Common myeloid progenitor, CD34-positive (primary cell): ENCODE data around the gene CBFA2T3.

ENCODE experiments used
- CTCF ChIA-PET: fragments of 350-600 bp; sonication (Branson Sonifier 250); formaldehyde crosslinking; loops from one replicate; lab custom pipeline; 2021; ENCODE audit warnings: antibody characterized with exemption; lab: Charles Lee
- POLR2A ChIA-PET: fragments of 350-600 bp; sonication (Branson Sonifier 250); formaldehyde crosslinking; loops from one replicate; lab custom pipeline; 2021; ENCODE audit warnings: antibody characterized with exemption; lab: Charles Lee
- DNase-seq, 3 donors: peaks; one replicate each; pipeline versions ENCODE4 v3.0.0 to v3.0.0-alpha.2; 2013
- H3K27ac ChIP-seq, 2 experiments: 1 replicate in 1 of 2; 2 replicates in 1 of 2; pipeline ENCODE4 v1.7.0; 2013; ENCODE audit warnings: inconsistent platforms in 2 of 2, low read length in 2 of 2, mild to moderate bottlenecking in 2 of 2, low read depth in 1 of 2, moderate library complexity in 1 of 2; ENCODE audit not compliant: severe bottlenecking in 2 of 2, insufficient read depth in 1 of 2, poor library complexity in 1 of 2
- H3K27me3 ChIP-seq, 5 experiments: replicated peaks in 2 of 5; 1 replicate in 3 of 5; 2 replicates in 2 of 5; pipeline versions ENCODE4 v1.6.1 to v1.7.0; 2013; ENCODE audit warnings: low read length in 4 of 5, mild to moderate bottlenecking in 2 of 5, moderate library complexity in 2 of 5, inconsistent platforms in 1 of 5; ENCODE audit not compliant: insufficient read depth in 5 of 5, control insufficient read depth in 4 of 5
- H3K36me3 ChIP-seq, 4 experiments: 1 replicate in 2 of 4; 2 replicates in 2 of 4; pipeline versions ENCODE4 v1.6.1 to v1.7.0; 2013; ENCODE audit warnings: low read length in 3 of 4, control low read depth in 1 of 4, mild to moderate bottlenecking in 1 of 4; ENCODE audit not compliant: control insufficient read depth in 4 of 4, insufficient read depth in 4 of 4
- H3K4me1 ChIP-seq, 4 experiments: 1 replicate in 3 of 4; 2 replicates in 1 of 4; pipeline versions ENCODE4 v1.6.1 to v1.7.1; 2013; ENCODE audit warnings: low read length in 3 of 4, mild to moderate bottlenecking in 3 of 4, control low read depth in 1 of 4, inconsistent platforms in 1 of 4, moderate library complexity in 1 of 4; ENCODE audit not compliant: control insufficient read depth in 4 of 4, insufficient read depth in 4 of 4; ENCODE audit errors: control extremely low read depth in 1 of 4
- H3K4me3 ChIP-seq, 7 experiments: 1 replicate in 4 of 7; 2 replicates in 3 of 7; pipeline versions ENCODE4 v1.5.1 to v1.7.0; 2013; ENCODE audit warnings: mild to moderate bottlenecking in 7 of 7, low read length in 6 of 7, moderate library complexity in 6 of 7, inconsistent platforms in 2 of 7, low read depth in 2 of 7, control low read depth in 1 of 7; ENCODE audit not compliant: insufficient read depth in 4 of 7, control insufficient read depth in 1 of 7; ENCODE audit errors: extremely low read depth in 1 of 7
- H3K9me3 ChIP-seq, 5 experiments: 1 replicate in 4 of 5; 2 replicates in 1 of 5; pipeline versions ENCODE4 v1.6.1 to v1.7.1; 2013; ENCODE audit warnings: low read length in 4 of 5, mild to moderate bottlenecking in 2 of 5, inconsistent platforms in 1 of 5, low read depth in 1 of 5, moderate library complexity in 1 of 5; ENCODE audit not compliant: control insufficient read depth in 4 of 5, insufficient read depth in 2 of 5; ENCODE audit errors: control extremely low read depth in 1 of 5
- WGBS: methylation state at CpG from one replicate; pipeline ENCODE4 v1.1.5; 2013; ENCODE audit not compliant: insufficient coverage; 5-methylcytosine and 5-hydroxymethylcytosine counted together

Gene CBFA2T3

GRCh38 chr16:88888461-88889387 lies 88.3 kb downstream of the CBFA2T3 start:
- DNase-seq: peak; percentile 16 to 65 (median 46)
- ChIA-PET POLR2A (no interaction called here), CTCF (no interaction called here)
- no peaks in the 10 kb centered on the region for H3K27me3 ChIP-seq
- H3K9me3 ChIP-seq: peaks cover 0 to 13% (median 7%) of the 10 kb centered on the region in 5 experiments
- no peak overlapping the region for H3K27ac ChIP-seq
- H3K36me3 ChIP-seq: peaks cover 14 to 95% (median 79%) of the 10 kb centered on the region in 4 experiments
- no peak overlapping the region for H3K4me3 ChIP-seq
- 83% methylated on average over 22 of the region's 30 CpGs for WGBS
- peaks cover 0 to 5% (median 1%) of the 10 kb centered on the region in 4 experiments for H3K4me1 ChIP-seq

- POLR2A ChIA-PET: no interaction called here
- 94% methylated on average over 9 of the region's 14 CpGs for WGBS
Observed at GRCh38 chr16:88888057-88888456, 89.0 kb downstream of the CBFA2T3 start.

GRCh38 chr16:88886845-88887521 lies 90.0 kb downstream of the CBFA2T3 start:
- H3K27me3 ChIP-seq: no peaks in the 10 kb centered on the region
- peaks cover 15 to 95% (median 78%) of the 10 kb centered on the region in 4 experiments for H3K36me3 ChIP-seq
- no peak for DNase-seq
- no peak overlapping the region for H3K4me3 ChIP-seq
- 97% methylated on average over 38 of the region's 39 CpGs for WGBS
- peaks cover 0 to 5% (median 1%) of the 10 kb centered on the region in 4 experiments for H3K4me1 ChIP-seq
- no peak overlapping the region for H3K27ac ChIP-seq
- peaks cover 0 to 13% (median 7%) of the 10 kb centered on the region in 5 experiments for H3K9me3 ChIP-seq
- ChIA-PET CTCF (interaction anchor here (1.4 to 1.8 kb wide), 2 partner anchors 29 to 70 kb away, joined by 6 read pairs; partner anchors contain the start of genes GALNS and TRAPPC2L), POLR2A (no interaction called here)

More at GRCh38 chr16:88888057-88888456, 89.0 kb downstream of the CBFA2T3 start:
- H3K27me3 ChIP-seq: no peaks in the 10 kb centered on the region
- peaks cover 0 to 5% (median 1%) of the 10 kb centered on the region in 4 experiments for H3K4me1 ChIP-seq
- peaks cover 14 to 95% (median 77%) of the 10 kb centered on the region in 4 experiments for H3K36me3 ChIP-seq
- no peak overlapping the region for H3K4me3 ChIP-seq
- H3K9me3 ChIP-seq: peaks cover 0 to 13% (median 7%) of the 10 kb centered on the region in 5 experiments
- CTCF ChIA-PET: no interaction called here
- no peak overlapping the region for H3K27ac ChIP-seq
- DNase-seq: no peak

- ChIA-PET POLR2A (no interaction called here), CTCF (interaction anchor here (1.4 to 1.8 kb wide), 2 partner anchors 29 to 69 kb away, joined by 6 read pairs; partner anchors contain the start of genes GALNS and TRAPPC2L)
- H3K27ac ChIP-seq: no peak overlapping the region
- no peaks in the 10 kb centered on the region for H3K27me3 ChIP-seq
- H3K4me3 ChIP-seq: no peak overlapping the region
- H3K4me1 ChIP-seq: peaks cover 0 to 5% (median 1%) of the 10 kb centered on the region in 4 experiments
- DNase-seq: no peak
- H3K9me3 ChIP-seq: peaks cover 0 to 13% (median 7%) of the 10 kb centered on the region in 5 experiments
- WGBS: 94% methylated on average over 14 of the region's 15 CpGs
- peaks cover 12 to 95% (median 78%) of the 10 kb centered on the region in 4 experiments for H3K36me3 ChIP-seq
Observed at GRCh38 chr16:88886420-88886844, 90.6 kb downstream of the CBFA2T3 start.

GRCh38 chr16:88885693-88886280 lies 91.2 kb downstream of the CBFA2T3 start:
- no peak overlapping the region for H3K4me3 ChIP-seq
- no peaks in the 10 kb centered on the region for H3K27me3 ChIP-seq
- POLR2A ChIA-PET: no interaction called here
- CTCF ChIA-PET: interaction anchor here (1.4 to 1.8 kb wide), 2 partner anchors 28 to 69 kb away, joined by 6 read pairs; partner anchors contain the start of genes GALNS and TRAPPC2L
- 98% methylated on average over 20 of the region's 28 CpGs for WGBS
- peaks cover 0 to 5% (median 1%) of the 10 kb centered on the region in 4 experiments for H3K4me1 ChIP-seq
- peaks cover 9 to 95% (median 78%) of the 10 kb centered on the region in 4 experiments for H3K36me3 ChIP-seq
- peaks cover 0 to 8% (median 7%) of the 10 kb centered on the region in 5 experiments for H3K9me3 ChIP-seq
- H3K27ac ChIP-seq: no peak overlapping the region
- DNase-seq: no peak

- Histone ChIP-seq H3K36me3 (peaks cover 8 to 95% (median 77%) of the 10 kb centered on the region in 4 experiments), H3K4me3 (no peak overlapping the region), H3K4me1 (peaks cover 0 to 5% (median 1%) of the 10 kb centered on the region in 4 experiments), H3K27me3 (no peaks in the 10 kb centered on the region), H3K27ac (no peak overlapping the region), H3K9me3 (no peaks in the 10 kb centered on the region)
- POLR2A ChIA-PET: interaction anchor here (0.5 kb wide), 1 partner anchor 45 kb away, joined by 3 read pairs; no protein-coding TSS in a partner anchor
- WGBS: 98% methylated on average over 36 of the region's 39 CpGs
- CTCF ChIA-PET: no interaction called here
- DNase-seq: no peak
Observed at GRCh38 chr16:88884569-88885271, 92.3 kb downstream of the CBFA2T3 start.
